ENCODE measurements around the gene MMAB.

The MMAB gene

DNA sequence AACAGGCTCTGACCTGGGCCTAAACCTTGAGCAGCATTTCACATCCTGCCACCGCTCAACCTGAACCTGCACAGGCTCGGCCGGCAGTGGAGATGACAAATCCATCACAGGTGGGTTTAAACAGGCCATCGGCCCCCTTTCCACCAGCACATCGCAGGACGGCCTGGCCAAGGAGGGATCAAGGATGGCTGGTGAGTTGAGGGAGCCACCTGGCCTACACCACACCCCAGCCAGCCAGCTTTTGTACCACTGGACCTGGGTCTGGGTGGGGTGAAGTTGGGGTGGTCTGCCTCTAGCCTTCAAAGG is 14.2 kb downstream of the MMAB start:
- DNase-seq (ENCODE audit: low spot score) = no peak

DNA sequence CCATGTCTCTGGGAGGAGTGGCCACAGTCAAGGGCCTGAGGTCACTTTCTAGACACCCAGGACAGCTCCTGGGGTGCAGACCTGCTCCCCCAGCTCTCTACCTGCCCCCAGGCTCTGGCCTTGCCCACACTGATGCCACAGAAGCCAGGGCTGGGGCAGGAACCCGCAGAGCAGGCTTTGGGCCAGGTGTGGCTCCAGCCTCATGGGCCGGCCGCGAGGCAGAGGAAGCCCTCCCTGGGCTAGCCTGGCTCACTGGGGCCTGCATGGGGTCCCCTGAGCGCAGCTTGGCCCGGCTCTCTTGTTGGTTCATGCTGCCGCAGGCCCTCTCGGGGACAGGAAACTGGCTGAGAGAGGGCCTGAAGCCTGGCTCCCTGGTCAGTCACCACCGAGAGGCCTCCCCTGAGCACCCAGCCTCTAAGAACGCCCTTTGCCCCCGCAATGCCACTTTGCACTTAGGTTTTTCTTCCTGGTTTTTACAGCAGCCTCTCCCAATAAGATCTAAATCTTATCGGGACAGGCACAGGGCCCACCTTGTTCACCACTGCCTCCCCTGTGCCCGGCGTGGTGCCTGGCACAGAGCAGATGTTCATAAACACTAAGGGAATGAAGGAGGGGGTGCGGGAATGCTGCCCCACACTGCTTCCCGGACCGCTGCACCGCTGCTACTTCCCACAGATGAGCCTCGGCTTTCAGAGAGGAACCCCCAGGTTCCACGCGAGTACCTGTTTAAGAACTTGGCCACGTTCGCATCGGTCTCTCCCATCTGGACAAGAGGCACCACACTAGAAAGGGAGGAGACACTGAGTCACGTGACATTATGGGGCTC is 14.7 kb downstream of the MMAB start:
- no peak for DNase-seq (ENCODE audit: low spot score)

DNA sequence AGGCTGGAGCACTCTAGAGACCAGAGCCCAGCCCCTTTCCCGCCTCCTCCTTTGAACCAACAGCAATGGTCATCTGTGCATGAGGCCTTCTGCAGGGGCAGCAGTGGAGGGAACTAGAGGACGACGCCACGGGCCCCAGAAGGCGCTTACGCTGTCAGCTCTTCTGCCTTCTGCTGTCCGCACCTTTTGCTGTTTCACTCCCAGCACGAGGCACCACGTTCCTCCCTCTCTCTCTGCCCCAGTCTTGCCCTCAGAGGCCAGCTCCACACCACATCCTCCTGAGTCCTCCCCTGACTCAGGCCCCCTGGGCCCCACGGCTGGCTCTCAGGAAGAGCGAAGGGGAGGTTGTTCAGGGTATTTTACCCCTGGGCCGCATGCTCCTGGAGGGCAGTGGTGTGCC is 15.5 kb downstream of the MMAB start:
- no peak for DNase-seq (ENCODE audit: low spot score)

DNA sequence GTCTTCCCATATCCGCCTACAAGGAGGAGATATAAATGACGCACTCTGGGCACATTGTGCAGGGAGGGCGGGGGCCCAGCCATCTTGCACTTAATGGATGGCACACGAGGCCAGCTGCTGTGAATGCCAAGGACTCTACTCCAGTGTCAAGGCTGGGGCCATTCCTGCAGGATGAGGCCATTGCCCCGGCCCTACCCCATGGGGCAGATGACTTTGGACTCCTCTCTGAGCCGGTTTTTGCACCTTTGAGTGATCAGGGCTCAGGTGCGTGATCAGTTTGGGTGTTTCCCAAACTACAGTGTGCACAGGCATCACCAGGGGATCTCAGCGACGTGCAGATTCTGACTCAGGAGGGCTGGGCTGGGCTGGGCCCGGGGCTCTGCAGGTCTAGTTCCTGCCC is 16.1 kb downstream of the MMAB start:
- no peak for DNase-seq (ENCODE audit: low spot score)

DNA sequence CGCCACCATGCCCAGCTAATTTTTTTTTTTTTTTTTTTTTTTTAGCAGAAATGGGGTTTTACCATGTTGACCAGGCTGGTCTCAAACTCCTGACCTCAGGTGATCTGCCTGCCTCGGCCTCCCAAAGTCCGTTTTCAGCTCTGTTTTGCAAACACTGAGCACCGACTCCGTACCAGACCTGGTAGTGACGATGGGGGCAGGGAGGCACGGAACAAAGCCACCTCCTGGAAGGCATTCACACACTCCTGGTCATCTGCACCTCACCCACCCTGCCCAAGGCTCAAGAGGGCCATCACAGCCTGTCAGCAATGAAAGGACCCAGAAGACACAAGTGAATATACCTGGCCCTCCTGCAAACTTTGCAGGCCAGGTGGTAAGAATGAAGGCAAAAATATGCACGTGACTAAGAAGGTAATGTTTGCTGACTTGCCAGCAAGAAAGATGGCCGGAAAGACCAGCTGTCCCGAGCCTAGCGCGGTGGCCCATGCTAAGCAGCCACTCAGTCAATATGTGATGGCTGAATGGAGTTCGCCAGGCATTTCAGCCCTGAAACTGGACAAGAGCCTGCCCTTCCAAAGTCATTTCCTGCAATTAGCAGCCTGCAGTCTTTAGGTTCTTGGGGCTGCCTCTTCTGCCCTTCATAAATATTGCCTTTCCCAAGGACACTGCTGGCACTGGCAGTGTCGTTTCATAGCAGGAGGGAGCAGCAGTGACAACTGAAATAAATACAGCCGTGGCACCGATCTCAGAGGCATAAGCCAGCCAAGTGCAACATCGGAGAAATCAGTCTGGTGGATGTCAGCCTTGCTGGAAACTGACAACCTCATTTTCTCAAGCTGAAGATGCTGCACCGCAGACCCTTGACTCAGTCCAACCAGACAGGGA is 17.6 kb downstream of the MMAB start:
- DNase-seq (ENCODE audit: low spot score) = no peak

DNA sequence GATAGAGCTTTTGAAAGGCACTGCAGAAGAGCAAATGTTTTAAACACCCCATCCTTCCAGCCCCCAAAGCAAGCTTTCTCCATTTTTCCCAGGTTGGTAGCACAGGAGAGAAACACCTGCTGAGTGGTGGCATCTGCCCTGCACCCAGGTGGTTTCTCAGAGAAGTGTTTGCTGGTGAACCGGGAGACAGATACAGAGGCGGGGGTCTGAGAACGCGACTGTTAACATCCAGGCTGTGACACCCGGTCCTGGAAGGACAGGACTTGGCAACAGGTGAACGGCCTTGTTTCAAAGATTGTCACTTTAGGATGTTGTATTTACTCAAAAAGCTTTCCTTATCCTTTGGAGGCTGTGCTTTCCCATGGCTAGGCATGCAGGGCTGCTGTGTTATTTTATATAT is 18.5 kb downstream of the MMAB start:
- DNase-seq (ENCODE audit: low spot score) = no peak

DNA sequence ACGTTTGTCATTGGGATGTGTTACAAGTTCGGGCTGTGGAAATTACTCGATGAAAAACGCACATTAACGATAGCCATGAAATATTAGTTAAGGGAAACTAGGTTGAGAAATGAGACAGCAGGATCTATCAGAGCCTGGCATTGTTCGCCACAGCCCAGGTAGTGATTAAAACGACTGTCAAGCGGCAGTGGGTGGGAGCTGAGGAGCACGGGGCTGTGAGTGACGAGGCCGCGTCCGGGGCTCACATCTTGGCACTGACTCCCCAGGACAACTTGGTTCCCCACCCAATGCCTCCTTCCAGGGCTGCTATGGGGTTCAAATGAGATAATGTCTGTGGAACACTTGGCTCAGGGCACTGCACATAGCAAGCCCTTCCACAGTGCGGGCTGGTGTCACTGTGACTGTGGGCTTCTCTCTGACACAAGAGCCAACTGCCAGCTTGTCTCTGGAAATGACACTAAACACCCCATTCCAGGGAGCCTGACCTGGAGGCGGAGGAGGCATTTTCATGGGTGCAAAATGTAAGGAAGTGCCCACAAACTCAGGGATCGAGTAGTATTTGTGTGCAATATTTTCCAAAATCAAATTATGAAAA is 19.3 kb downstream of the MMAB start:
- DNase-seq (ENCODE audit: low spot score) = no peak

DNA sequence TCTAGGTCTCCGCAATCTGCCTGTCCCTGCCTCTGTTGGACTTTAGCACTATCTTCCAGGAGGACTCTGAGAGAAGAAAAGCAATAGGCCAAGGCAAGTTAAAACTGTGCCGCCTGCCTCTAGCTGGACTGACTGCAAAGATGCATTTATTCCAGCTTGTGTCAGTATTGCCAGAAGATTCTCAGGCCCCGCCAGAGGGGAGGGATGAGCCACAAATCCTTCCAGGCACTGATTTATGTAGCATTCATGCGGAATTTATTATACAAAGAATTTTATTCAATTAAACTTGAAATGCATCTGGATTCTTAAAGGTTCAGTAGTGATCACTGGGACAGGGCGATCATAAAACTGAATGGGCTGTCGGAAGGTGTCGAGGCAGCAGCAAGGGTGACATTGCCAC is 19.8 kb downstream of the MMAB start:
- DNase-seq (ENCODE audit: low spot score) = no peak

DNA sequence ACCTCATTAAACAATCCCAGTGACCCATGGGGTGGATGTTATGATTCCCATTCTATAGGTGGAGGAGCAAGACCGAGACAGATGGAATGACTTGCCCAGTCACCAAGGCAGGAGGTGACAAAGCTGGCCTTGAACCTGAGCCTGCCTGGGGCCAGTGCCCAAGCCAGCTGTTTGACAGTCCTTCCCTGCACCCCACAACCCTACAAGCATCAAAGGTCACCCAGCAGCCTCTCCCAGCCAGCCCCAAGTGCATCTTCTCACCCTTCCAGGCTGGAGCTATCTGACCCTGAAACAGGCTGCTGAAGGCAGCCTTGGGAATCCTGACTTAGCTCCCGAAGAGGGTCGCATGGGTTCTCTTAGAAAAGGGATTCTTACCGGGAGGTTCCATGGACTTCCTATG is 20.3 kb downstream of the MMAB start:
- no peak for DNase-seq (ENCODE audit: low spot score)

DNA sequence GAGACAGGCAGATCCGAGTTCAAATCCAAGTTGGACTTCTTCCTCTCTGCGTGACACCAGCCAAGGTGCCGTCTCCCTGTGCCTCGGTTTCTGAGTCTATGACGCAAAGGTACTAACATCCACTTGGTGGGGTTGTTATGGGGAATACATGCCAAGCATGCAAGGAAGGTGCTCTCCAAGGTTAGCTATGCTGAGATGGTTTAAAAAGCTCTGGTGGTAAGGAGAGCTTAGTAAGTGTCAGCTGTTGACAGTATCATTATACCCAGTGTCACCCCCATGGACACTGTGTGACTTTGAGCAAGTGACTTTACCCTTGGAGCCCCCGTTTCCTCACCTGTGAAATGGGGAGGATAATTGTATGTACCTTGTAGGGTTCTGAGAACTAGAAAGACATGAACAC is 22.2 kb downstream of the MMAB start:
- DNase-seq (ENCODE audit: low spot score) = no peak

DNA sequence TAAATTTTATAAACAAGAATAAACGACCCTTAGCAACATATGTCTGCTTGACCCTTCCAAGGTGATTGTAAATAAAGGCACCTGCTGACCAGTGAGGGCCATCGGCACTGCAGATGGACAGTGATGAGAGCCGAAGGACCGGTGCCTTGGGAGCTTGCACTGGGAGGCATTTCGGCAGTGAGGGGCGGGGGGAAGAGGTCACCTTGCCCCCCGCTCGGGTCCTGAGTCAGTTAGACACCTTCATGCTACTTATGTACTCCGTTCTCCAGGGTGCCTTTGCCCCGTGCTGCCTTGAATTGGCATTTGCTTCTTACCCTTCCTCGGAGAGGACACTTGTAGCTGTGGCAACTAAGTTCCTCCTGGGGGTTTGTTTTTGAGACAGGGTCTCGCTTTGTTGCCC is 23.0 kb downstream of the MMAB start:
- no peak for DNase-seq (ENCODE audit: low spot score)

DNA sequence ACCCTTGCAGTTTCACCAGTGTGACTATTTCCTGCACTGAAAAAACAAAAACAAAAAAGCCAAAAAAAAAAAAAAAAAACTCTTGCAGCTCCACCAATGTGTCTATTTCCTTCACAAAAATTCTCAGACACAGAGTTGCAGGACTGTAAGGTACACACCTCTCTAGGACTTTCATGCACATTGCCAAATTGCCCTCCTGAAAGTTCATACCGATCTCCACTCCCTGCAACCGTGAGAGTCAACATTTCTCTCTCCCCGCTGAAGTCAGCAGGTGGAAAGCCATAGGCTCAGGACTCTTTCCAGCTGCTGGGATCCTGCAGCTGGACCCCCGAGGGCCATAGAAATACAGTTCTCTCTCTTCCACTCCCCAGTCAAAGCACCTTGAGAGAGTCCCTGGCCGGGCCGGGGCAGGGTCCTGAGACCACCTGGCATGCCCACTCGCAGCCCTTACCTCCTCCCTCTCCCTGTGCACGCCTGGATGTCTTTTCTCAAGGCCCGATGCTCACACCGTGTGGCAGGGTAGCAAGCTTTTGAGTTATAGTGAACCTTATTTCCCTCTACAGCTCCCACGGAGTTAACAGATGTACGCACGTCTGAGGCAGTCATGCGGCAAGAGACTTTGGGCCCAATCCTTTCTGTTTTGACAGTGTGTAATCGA is 23.6 kb downstream of the MMAB start:
- no peak for DNase-seq (ENCODE audit: low spot score)

DNA sequence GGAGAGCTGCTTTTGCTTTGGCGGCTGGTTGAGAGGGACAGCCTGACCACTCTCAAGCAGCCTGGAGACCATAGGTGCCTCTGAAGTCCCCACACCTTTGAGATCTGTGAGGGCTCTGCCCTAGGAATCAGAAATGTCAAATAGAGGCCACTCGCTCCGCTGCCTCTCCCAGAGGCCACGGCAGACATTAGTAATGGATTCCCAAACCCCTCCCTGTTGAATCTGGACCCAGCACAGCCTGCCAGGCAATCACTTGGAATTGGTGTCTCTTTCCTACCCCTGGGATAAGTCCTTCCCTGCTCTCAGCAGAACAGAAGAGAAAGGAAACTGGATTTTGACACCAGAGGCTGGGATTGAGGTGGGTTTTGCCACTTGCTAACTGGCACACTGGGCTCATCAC is 25.0 kb downstream of the MMAB start:
- no peak for DNase-seq (ENCODE audit: low spot score)

DNA sequence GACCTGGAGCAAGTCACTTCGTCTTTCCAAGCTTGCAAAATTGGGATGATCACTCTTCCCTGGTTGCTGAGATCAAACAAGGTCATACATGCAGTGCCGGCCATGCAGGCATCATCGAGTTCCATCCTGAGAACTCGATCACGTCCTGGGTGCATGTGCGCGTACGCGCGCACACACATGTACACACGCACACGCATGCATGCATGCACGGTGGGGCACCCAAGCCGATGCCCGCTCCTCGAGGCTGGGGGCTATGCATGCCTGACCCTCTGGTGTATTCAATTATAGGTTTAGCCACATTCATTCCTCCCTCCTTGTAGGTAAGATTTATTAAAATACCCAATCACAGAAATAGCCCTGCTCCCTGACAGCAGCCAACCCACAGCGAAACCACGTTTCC is 26.0 kb downstream of the MMAB start:
- DNase-seq (ENCODE audit: low spot score) = no peak

DNA sequence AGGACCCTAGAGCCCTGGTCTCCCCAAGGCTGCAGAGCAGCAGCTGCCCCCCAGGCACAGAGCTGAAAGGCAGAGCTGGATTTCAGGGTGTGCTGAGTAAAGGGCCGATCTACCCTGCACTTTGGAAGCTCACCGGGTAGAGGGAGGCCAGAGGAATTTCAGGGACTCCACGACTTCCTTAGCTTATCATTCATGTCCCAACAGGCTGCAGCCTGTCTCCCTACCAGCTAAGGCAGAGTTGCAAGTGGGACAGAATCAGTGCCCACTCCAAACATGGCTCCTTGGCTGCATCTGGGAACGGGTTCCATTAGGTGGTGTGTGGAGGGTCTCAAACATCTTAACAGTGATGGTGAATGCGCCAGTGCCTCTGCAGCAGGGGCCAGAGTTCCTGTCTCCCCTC is 27.5 kb downstream of the MMAB start:
- no peak for DNase-seq (ENCODE audit: low spot score)

DNA sequence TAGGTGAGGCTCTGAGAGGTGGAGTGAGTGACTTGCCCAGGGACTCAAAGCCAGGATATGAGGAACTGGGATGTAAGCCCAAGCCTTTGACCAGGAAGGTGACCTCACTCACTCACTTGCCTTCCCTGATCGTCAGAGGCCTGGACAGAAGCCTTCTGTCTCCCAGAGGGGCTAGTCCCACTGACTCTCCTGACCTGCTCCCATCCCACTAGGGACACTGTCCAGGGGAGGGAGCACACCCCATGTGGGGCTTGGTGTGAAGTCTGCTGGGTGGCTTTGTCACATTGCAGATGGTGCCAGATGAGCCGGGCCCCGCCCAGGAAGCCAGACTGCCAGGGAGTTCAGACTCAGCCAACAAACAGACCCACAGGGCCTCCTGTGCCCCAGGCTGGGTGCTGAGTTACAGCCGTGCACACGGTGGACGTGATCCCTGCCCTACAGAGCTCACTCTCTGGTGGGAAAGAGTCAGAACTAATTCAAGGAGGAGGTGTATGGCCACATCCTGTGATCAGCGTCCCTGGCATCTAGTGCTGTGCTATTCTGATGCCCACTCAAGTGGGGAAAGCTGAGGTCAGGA is 28.3 kb downstream of the MMAB start:
- peak; percentile 13 for DNase-seq (ENCODE audit: low spot score)

DNA sequence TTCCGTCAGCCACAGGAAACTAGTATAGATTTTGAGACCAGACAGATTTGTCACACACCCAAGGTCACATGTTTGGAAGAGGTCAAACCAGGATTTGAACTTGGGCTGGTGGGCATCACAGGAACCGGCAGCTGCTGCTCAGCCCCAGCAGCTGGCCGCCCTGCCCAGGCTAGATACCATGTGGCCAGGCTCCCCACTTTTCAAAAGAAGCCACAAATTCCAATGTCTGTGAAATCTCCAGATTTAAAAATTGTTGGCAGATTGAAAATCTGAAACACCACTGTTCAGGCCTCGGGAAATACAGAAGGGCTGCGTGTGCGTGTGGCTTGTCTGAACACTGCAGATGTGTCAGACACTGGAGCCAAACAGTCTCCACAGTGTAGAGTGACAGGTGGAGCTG is 30.4 kb downstream of the MMAB start:
- no peak for DNase-seq (ENCODE audit: low spot score)

DNA sequence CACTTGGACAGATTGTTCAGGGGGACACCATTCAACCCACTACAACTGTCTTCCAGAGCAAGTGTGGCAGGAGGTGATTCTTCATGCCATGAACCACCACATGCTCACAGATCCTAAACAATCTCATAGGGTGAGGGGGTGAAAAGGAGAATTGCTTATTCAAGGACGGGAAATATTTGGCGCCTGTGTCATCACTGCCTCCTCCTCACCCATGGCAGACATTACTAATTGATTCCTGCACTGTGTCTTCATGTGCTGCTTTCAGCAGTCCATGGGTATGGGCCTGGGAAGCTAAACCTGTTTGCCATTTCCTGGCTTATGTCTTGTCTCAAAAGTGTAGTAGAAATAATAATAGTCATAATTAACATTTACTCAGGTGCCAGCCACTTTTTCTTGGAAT is 31.3 kb downstream of the MMAB start:
- no peak for DNase-seq (ENCODE audit: low spot score)

DNA sequence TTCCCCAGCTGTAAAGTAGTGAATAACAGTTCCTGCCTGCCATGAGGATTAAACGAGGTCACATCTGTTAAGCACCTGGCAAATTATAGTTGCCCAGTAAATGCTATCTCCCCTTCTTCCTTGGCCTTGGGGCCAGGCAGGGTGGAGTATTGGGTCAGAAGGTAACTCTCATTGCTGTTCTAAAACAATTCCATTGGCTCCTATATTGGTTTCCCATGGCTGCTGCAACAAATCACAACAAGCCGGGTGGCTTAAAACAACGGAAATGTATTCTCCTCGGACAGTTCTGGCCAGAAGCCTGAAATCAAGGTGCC is 31.9 kb downstream of the MMAB start:
- DNase-seq (ENCODE audit: low spot score) = no peak

DNA sequence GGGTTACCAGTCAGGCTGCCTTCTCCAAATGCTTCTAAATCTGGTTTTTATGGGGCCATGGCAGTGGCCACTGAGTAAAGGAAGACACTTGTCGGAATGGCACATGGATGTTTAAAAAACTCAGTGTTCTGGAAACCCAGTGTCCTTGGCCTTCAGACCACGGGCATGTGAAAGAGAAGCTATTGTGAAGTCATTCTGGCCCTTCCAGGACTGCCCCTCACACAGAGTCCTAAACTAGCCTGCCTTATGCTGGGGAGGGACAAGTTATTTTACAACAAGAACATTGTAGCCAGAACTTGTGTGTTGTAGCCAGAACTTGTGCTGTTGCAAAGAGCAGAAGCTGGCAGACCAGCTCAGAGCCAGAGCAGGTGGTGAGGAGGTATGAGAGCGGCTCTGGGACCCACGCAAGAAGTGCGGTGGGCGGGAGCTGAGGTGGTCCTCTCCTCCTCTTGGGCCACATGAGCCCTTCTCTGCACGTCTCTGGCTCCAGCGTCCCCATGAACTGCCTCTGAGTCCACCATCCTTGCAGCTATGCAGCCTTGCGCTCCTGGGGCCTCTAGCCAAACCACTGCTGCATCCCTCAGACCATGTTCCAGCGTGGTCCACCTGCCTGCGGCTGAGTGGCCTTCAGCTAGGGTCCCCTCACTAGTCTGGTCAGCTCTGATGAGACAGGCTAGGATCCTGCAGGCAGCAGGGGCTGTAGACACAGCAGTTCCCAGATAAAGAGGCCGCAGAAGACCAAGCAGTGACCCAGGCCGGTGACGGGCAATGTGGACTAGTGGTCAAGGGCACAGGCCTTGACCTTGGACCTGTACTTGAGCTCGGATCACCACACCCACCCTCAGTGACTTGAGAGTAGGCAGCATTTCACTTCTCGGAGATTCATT is 32.5 kb downstream of the MMAB start:
- DNase-seq (ENCODE audit: low spot score) = no peak

DNA sequence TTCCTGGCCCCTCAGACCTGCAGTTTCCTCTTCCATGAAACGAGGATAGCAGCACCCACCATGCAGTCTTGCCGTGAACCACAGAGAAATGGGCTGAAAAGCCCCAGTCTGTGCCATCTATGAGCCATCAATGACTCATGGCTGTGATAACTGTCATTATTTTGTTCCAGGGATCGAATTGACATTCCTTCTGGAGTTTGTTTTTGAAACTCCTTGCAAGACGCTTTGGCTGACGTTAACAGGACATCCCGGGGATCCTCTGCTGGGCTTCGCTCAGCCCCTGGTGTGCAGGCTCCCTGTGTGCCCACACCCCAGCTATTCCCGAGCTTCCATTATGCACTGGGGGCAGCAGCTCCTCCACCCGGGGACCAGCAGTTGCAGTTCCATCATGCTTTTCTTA is 33.8 kb downstream of the MMAB start:
- DNase-seq (ENCODE audit: low spot score) = no peak
